Caco-2 (cell line): ENCODE results near the gene COL27A1. TPM values are rescaled to one million over a fixed set of nuclear protein-coding genes. Genes with fewer than 3 reads are reported as not detected.

Experiments used
- BruUV-seq: library from RNA; stranded (reverse); fragments of 400-500 nt; replicated peaks from 2 replicates; lab custom pipeline; 2021; lab: Mats Ljungman, UMichigan
- CTCF ChIA-PET: fragments of 300-600 bp; sonication (Branson Sonifier 250); formaldehyde crosslinking; loops from one replicate; lab custom pipeline; 2022; ENCODE audit warnings: antibody characterized with exemption; lab: Charles Lee
- POLR2A ChIA-PET: fragments of 300-600 bp; sonication (Branson Sonifier 250); formaldehyde crosslinking; loops from one replicate; lab custom pipeline; 2022; ENCODE audit warnings: antibody characterized with exemption; lab: Charles Lee
- DNase-seq, 2 experiments: peaks; one replicate each; pipeline versions ENCODE4 v3.0.0 to v3.0.0-alpha.2; 2020 to 2022
- H3K27me3 ChIP-seq: replicated peaks from 2 replicates; pipeline ENCODE4 v1.6.0; 2011; ENCODE audit warnings: low read length; ENCODE audit not compliant: control insufficient read depth, insufficient read depth
- H3K36me3 ChIP-seq: 2 replicates; pipeline ENCODE4 v1.5.1; 2011; ENCODE audit warnings: low read length; ENCODE audit not compliant: control insufficient read depth, insufficient read depth
- H3K4me1 ChIP-seq: fragments of 250-450 bp; sonication (Bioruptor Pico); 2 replicates; pipeline ENCODE4 v1.5.1; 2020; ENCODE audit warnings: mild to moderate bottlenecking
- H3K4me3 ChIP-seq: 2 replicates; pipeline ENCODE4 v1.5.1; 2011; ENCODE audit warnings: low read depth, mild to moderate bottlenecking, control low read depth, low read length
- H3K9me3 ChIP-seq: fragments of 250-450 bp; sonication (Bioruptor Pico); 2 replicates; pipeline ENCODE4 v1.5.1; 2020; ENCODE audit warnings: mild to moderate bottlenecking, moderate library complexity
- H3K27ac Mint-ChIP-seq: one replicate; pipeline ENCODE4 v1.8.0; 2022; ENCODE audit warnings: mixed read lengths; ENCODE audit not compliant: unreplicated experiment
- H3K27me3 Mint-ChIP-seq: one replicate; pipeline ENCODE4 v1.8.0; 2022; ENCODE audit warnings: mixed read lengths; ENCODE audit not compliant: insufficient read depth, unreplicated experiment
- H3K36me3 Mint-ChIP-seq: one replicate; pipeline ENCODE4 v1.8.0; 2022; ENCODE audit warnings: mild to moderate bottlenecking, mixed read lengths; ENCODE audit not compliant: insufficient read depth, unreplicated experiment
- H3K4me1 Mint-ChIP-seq: one replicate; pipeline ENCODE4 v1.8.0; 2022; ENCODE audit warnings: low read depth, mixed read lengths; ENCODE audit not compliant: unreplicated experiment
- H3K4me3 Mint-ChIP-seq: one replicate; pipeline ENCODE4 v1.8.0; 2022; ENCODE audit warnings: mild to moderate bottlenecking, moderate library complexity, mixed read lengths; ENCODE audit not compliant: unreplicated experiment
- H3K9me3 Mint-ChIP-seq: one replicate; pipeline ENCODE4 v1.8.0; 2022; ENCODE audit warnings: mixed read lengths; ENCODE audit not compliant: unreplicated experiment
- CTCF ChIP-seq, 2 experiments: fragments of 200-600 bp in 1 of 2; IDR thresholded peaks; 1 replicate in 1 of 2; 2 replicates in 1 of 2; pipeline versions ENCODE4 v1.5.1 to v1.8.0; 2011 to 2022; ENCODE audit warnings: antibody characterized with exemption in 1 of 2, control low read depth in 1 of 2, inconsistent platforms in 1 of 2, low read depth in 1 of 2, low read length in 1 of 2, mild to moderate bottlenecking in 1 of 2, moderate library complexity in 1 of 2; ENCODE audit not compliant: insufficient read depth in 1 of 2, severe bottlenecking in 1 of 2, unreplicated experiment in 1 of 2
- intact Hi-C: fragments of 100-400 bp; cut with micrococcal nuclease; formaldehyde crosslinking; loops from one replicate; pipeline ENCODE4 v1.10.0; 2022; ENCODE audit not compliant: unreplicated experiment
- total RNA-seq: library from RNA; stranded (reverse); gene quantifications from 2 replicates; pipeline ENCODE4 v1.2.3, GENCODE V29; 2022

Gene COL27A1
- total RNA-seq, 1 experiment from 2014 or later: 31.1 TPM

- no TSS peak for BruUV-seq
These were observed 25.2 kb upstream of the COL27A1 start for GRCh38 chr9:114130141-114130540.

GRCh38 chr9:114130624-114131277 lies 24.6 kb upstream of the COL27A1 start:
- H3K9me3 ChIP-seq: no peaks in the 10 kb centered on the region
- Mint-ChIP-seq H3K27ac (no peak overlapping the region), H3K4me3 (no peak overlapping the region), H3K9me3 (peaks cover 16% of the 10 kb centered on the region), H3K4me1 (peaks cover 6% of the 10 kb centered on the region), H3K36me3 (no peaks in the 10 kb centered on the region), H3K27me3 (no peaks in the 10 kb centered on the region)
- no peak for TF ChIP-seq CTCF (IDR thresholded peaks at IDR 0.05; ENCODE audit: insufficient read depth in 1 of 2, low read depth in 1 of 2, low read length in 1 of 2, severe bottlenecking in 1 of 2, unreplicated experiment in 1 of 2)
- no peak for DNase-seq
- ChIA-PET POLR2A (no interaction called here), CTCF (no interaction called here)
- BruUV-seq: no TSS peak
- no peaks in the 10 kb centered on the region for H3K27me3 ChIP-seq
- H3K4me1 ChIP-seq: no peaks in the 10 kb centered on the region
- H3K4me3 ChIP-seq: no peak overlapping the region
- intact Hi-C loops: no loop called here
- no peaks in the 10 kb centered on the region for H3K36me3 ChIP-seq

More at GRCh38 chr9:114130141-114130540, 25.2 kb upstream of the COL27A1 start:
- no peak overlapping the region for H3K4me3 ChIP-seq
- Mint-ChIP-seq H3K9me3 (peaks cover 16% of the 10 kb centered on the region), H3K27ac (no peak overlapping the region), H3K4me1 (peaks cover 6% of the 10 kb centered on the region), H3K27me3 (no peaks in the 10 kb centered on the region), H3K4me3 (no peak overlapping the region), H3K36me3 (no peaks in the 10 kb centered on the region)
- no peak for DNase-seq
- intact Hi-C loops: no loop called here
- no peak for TF ChIP-seq CTCF (IDR thresholded peaks at IDR 0.05; ENCODE audit: insufficient read depth in 1 of 2, low read depth in 1 of 2, low read length in 1 of 2, severe bottlenecking in 1 of 2, unreplicated experiment in 1 of 2)
- peaks cover under 1% of the 10 kb centered on the region; the same call in 1 of the 2 replicates for H3K4me1 ChIP-seq
- ChIA-PET POLR2A (no interaction called here), CTCF (no interaction called here)
- no peaks in the 10 kb centered on the region for H3K9me3 ChIP-seq
- H3K36me3 ChIP-seq: no peaks in the 10 kb centered on the region
- no peaks in the 10 kb centered on the region for H3K27me3 ChIP-seq

GRCh38 chr9:114131808-114132549 lies 23.4 kb upstream of the COL27A1 start:
- ChIA-PET CTCF (no interaction called here), POLR2A (no interaction called here)
- BruUV-seq: no TSS peak
- no peaks in the 10 kb centered on the region for H3K36me3 ChIP-seq
- H3K4me1 ChIP-seq: no peaks in the 10 kb centered on the region
- Mint-ChIP-seq H3K4me1 (peaks cover 6% of the 10 kb centered on the region), H3K4me3 (no peak overlapping the region), H3K27ac (no peak overlapping the region), H3K27me3 (no peaks in the 10 kb centered on the region), H3K36me3 (no peaks in the 10 kb centered on the region), H3K9me3 (peaks cover 16% of the 10 kb centered on the region)
- no peaks in the 10 kb centered on the region for H3K9me3 ChIP-seq
- no peak overlapping the region for H3K4me3 ChIP-seq
- TF ChIP-seq CTCF (IDR thresholded peaks at IDR 0.05; ENCODE audit: insufficient read depth in 1 of 2, low read depth in 1 of 2, low read length in 1 of 2, severe bottlenecking in 1 of 2, unreplicated experiment in 1 of 2): no peak
- no peak for DNase-seq
- H3K27me3 ChIP-seq: no peaks in the 10 kb centered on the region
- intact Hi-C loops: no loop called here
